Astrocyte of the spinal cord (primary cell): ENCODE measurements around the gene TYW1.
"Not testable (repeated sequence)": the region's sequence is repeated elsewhere in the genome, so short reads cannot be mapped to it uniquely, and the experiment has no call there.

Experiments
- DNase-seq: peaks from one replicate; pipeline ENCODE4 v3.0.0; 2011; ENCODE audit warnings: low read depth, low spot score
- H3K4me3 ChIP-seq: 2 replicates; pipeline ENCODE4 v1.5.1; 2011; ENCODE audit warnings: low read depth, mild to moderate bottlenecking, low read length, moderate library complexity
- CTCF ChIP-seq: IDR thresholded peaks from 2 replicates; pipeline ENCODE4 v1.5.1; 2012; ENCODE audit warnings: low read depth, mild to moderate bottlenecking, low read length, inconsistent platforms
- in situ Hi-C: cut with HindIII; loops from 2 replicates; pipeline ENCODE4 v1.10.0; 2017; ENCODE audit warnings: low sequenced_read_pairs

The TYW1 gene

GRCh38 chr7:67100956-67101361, 104.3 kb downstream of the TYW1 start:
- TF ChIP-seq CTCF = no peak
- H3K4me3 ChIP-seq = no peak overlapping the region
- no peak for DNase-seq
- in situ Hi-C loops = no loop called here

GRCh38 chr7:67104937-67105336, 108.3 kb downstream of the TYW1 start:
- DNase-seq, in situ Hi-C loops, H3K4me3 ChIP-seq: not testable (repeated sequence)

GRCh38 chr7:67105377-67105776, 108.7 kb downstream of the TYW1 start:
- peak; percentile 3 for DNase-seq
- no peak for TF ChIP-seq CTCF
- H3K4me3 ChIP-seq = no peak overlapping the region
- in situ Hi-C loops = no loop called here

- DNase-seq, H3K4me3 ChIP-seq, in situ Hi-C loops: not testable (repeated sequence)
Measured at GRCh38 chr7:67106255-67106654, 109.6 kb downstream of the TYW1 start.

GRCh38 chr7:67111342-67111741, 114.7 kb downstream of the TYW1 start:
- DNase-seq, in situ Hi-C loops: not testable (repeated sequence)

GRCh38 chr7:67114483-67115246, 118.0 kb downstream of the TYW1 start:
- H3K4me3 ChIP-seq, DNase-seq, in situ Hi-C loops: not testable (repeated sequence)

More at GRCh38 chr7:67111342-67111741, 114.7 kb downstream of the TYW1 start:
- H3K4me3 ChIP-seq = not testable (repeated sequence)

- DNase-seq, in situ Hi-C loops, H3K4me3 ChIP-seq: not testable (repeated sequence)
Measured at GRCh38 chr7:67120491-67120890, 123.9 kb downstream of the TYW1 start.

GRCh38 chr7:67128257-67128656, 131.6 kb downstream of the TYW1 start:
- DNase-seq, in situ Hi-C loops, H3K4me3 ChIP-seq: not testable (repeated sequence)

- in situ Hi-C loops, H3K4me3 ChIP-seq, DNase-seq: not testable (repeated sequence)
Measured at GRCh38 chr7:67130766-67131165, 134.1 kb downstream of the TYW1 start.

- H3K4me3 ChIP-seq, in situ Hi-C loops, DNase-seq: not testable (repeated sequence)
Measured at GRCh38 chr7:67134912-67135311, 138.3 kb downstream of the TYW1 start.

GRCh38 chr7:67135617-67136486, 139.2 kb downstream of the TYW1 start:
- H3K4me3 ChIP-seq, in situ Hi-C loops, DNase-seq: not testable (repeated sequence)

GRCh38 chr7:67137489-67137888, 140.9 kb downstream of the TYW1 start:
- DNase-seq, in situ Hi-C loops, H3K4me3 ChIP-seq: not testable (repeated sequence)

- DNase-seq, in situ Hi-C loops, H3K4me3 ChIP-seq: not testable (repeated sequence)
Measured at GRCh38 chr7:67139876-67140275, 143.2 kb downstream of the TYW1 start.

- in situ Hi-C loops, DNase-seq, H3K4me3 ChIP-seq: not testable (repeated sequence)
Measured at GRCh38 chr7:67141001-67141400, 144.4 kb downstream of the TYW1 start.
